ENCODE data around the gene ACE. TPM values are rescaled to one million over a fixed set of nuclear protein-coding genes. Genes with fewer than 3 reads are reported as not detected.

Gene ACE
- total RNA-seq, 4 donors from 2014 or later = 4.8 to 10.4 (median 8.2) TPM

DNA sequence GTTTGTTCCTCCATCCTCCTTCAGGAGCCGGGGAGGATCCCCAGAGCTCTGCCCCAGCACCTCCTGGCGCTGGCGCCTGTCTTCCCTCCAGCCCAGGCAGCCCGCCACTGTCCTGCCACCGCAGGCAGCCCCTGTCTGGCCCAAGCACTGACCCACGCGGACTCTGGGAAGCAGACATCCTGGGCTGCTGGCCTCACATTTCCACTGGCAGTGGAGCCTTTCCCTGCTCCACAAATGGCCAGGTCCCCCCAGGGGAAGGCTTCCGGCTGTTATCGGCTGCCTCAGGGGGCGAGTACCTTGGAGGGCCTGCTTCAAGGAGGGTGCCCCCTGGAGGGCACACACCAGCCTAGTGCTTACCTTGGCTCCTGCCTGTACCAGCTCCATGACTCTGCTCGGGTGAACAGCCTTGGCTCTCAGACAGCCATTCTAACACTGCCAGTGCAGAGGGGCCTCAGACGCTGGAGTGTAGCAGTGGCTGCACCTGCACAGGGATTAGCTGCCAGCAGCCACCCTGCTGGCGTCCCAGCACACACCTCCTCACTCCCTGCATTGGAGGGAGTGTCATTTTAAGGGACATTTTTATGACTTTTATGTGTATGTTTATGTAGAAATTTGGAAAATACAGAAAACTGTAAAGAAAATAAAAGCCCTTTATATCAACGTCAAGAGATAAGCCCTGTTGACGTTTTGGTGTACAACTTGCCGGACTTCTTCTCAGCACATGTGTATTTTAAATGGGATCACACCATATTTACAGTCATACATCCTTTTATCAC, 21.0 kb downstream of the ACE start:
- TF ChIP-seq POLR2AphosphoS5 (IDR thresholded peaks at IDR 0.05) (no peak), EP300 (IDR thresholded peaks at IDR 0.05) (no peak), POLR2A (IDR thresholded peaks at IDR 0.05) (no peak)
- TF ChIP-seq, protein P1, sequence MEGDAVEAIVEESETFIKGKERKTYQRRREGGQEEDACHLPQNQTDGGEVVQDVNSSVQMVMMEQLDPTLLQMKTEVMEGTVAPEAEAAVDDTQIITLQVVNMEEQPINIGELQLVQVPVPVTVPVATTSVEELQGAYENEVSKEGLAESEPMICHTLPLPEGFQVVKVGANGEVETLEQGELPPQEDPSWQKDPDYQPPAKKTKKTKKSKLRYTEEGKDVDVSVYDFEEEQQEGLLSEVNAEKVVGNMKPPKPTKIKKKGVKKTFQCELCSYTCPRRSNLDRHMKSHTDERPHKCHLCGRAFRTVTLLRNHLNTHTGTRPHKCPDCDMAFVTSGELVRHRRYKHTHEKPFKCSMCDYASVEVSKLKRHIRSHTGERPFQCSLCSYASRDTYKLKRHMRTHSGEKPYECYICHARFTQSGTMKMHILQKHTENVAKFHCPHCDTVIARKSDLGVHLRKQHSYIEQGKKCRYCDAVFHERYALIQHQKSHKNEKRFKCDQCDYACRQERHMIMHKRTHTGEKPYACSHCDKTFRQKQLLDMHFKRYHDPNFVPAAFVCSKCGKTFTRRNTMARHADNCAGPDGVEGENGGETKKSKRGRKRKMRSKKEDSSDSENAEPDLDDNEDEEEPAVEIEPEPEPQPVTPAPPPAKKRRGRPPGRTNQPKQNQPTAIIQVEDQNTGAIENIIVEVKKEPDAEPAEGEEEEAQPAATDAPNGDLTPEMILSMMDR (IDR thresholded peaks at IDR 0.05) = no peak
- no peak overlapping the region for H3K27ac ChIP-seq
- no peaks in the 10 kb centered on the region for H3K36me3 ChIP-seq
- 61 to 70% methylated on average over 4 of the region's 16 CpGs for WGBS, 2 donors (ENCODE audit: low coverage in 1 of 2)
- peaks cover 29% of the 10 kb centered on the region for H3K27me3 ChIP-seq
- no peaks in the 10 kb centered on the region for H3K4me1 ChIP-seq
- ATAC-seq = no peak
- H3K9me3 ChIP-seq = no peaks in the 10 kb centered on the region
- H3K4me3 ChIP-seq = no peak overlapping the region

DNA sequence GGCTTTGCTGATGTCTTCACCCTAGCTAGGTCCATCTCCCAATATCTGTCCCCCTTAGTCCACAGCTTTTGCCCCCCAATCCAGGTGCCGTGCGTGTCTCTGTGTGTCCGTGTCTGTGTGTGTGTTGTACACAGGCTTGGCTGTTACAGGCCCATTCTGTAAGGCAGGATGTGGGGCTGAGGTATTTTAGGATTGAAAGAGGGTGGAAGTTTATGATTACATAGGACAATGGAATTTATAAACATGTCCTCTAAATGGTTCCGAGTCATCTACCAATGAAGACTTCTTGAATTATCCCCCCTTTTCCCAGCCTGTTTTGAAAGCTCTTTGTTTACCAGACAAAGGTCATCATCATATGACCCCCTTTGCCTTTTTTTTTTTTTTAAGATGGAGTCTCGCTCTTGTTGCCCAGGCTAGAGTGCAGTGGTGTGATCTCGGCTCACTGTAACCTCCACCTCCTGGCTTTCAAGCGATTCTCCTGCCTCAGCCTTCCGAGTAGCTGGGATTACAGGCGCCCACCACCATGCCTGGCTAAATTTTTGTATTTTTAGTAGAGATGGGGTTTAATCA, 21.9 kb downstream of the ACE start:
- WGBS, 2 donors (ENCODE audit: low coverage in 1 of 2) = 0 to 69% methylated on average over 1 to 7 of the region's 9 CpGs
- Histone ChIP-seq H3K4me1 (no peaks in the 10 kb centered on the region), H3K4me3 (no peak overlapping the region), H3K27ac (no peak overlapping the region), H3K9me3 (no peaks in the 10 kb centered on the region), H3K36me3 (no peaks in the 10 kb centered on the region), H3K27me3 (peaks cover 30% of the 10 kb centered on the region)
- TF ChIP-seq, protein P1 (IDR thresholded peaks at IDR 0.05) = no peak
- no peak for TF ChIP-seq POLR2A (IDR thresholded peaks at IDR 0.05)
- TF ChIP-seq POLR2AphosphoS5 (IDR thresholded peaks at IDR 0.05) = no peak
- TF ChIP-seq EP300 (IDR thresholded peaks at IDR 0.05) = no peak
- ATAC-seq = no peak

DNA sequence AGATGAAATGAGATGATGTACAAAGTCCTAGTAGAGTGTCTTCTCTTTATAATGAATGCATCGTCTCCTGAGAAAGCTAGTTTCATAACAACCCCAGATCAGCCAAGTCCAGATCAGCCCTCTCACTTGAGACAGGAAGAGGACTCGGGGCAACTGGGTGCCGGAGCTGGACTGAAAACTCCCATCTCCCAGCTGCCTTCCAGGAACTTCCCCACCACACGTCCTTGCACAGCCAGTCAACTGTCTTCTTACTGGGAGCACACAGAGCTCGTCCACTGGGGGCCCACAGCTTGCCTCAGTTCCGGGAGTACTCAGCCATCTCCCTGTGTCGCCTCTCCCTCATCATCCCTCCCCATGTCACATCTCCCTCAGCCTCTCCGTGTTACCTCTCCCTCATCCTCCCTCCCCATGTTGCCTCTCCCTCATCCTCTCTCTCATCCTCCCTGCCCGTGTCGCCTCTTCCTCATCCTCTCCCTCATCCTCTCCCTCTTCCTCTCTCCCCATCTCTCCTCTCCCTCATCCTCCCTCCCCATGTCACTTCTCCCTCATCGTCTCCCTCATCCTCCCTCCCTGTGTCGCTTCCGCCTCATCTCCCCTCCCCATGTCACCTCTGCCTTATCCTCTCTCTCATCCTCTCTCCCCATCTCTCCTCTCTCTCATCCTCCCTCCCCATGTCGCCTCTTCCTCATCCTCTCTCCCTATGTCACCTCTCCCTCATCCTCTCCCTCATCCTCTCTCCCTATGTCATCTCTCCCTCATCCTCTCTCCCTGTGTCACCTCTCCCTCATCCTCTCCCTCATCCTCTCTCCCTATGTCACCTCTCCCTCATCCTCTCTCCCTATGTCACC, 23.9 kb downstream of the ACE start:
- H3K4me3 ChIP-seq = no peak overlapping the region
- ATAC-seq = no peak
- no peaks in the 10 kb centered on the region for H3K36me3 ChIP-seq
- H3K27me3 ChIP-seq = peaks cover 50% of the 10 kb centered on the region
- no peaks in the 10 kb centered on the region for H3K4me1 ChIP-seq
- WGBS, 2 donors (ENCODE audit: low coverage in 1 of 2) = 40 to 47% methylated on average over 12 of the region's 14 CpGs
- no peaks in the 10 kb centered on the region for H3K9me3 ChIP-seq
- no peak overlapping the region for H3K27ac ChIP-seq
- TF ChIP-seq POLR2AphosphoS5 (IDR thresholded peaks at IDR 0.05) (no peak), EP300 (IDR thresholded peaks at IDR 0.05) (no peak), POLR2A (IDR thresholded peaks at IDR 0.05) (no peak)
- TF ChIP-seq, protein P1 (IDR thresholded peaks at IDR 0.05) = no peak

DNA sequence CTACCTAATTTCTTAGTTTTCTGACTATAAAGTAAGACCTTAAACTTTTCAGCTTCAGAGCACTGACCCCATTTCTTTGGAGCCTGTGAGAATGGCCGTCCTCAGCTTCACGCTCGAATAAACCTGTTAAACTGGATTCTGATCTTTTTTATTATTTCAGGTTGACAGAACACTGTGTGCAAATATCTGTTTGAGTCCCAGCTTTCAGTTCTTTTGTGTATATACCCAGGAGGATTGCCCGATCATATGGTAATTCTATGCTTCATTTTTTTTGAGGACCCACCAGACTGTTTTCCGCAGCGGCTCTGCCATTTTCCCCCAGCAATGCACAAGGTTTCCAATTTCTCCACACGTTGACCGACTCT, 26.5 kb downstream of the ACE start:
- Histone ChIP-seq H3K4me1 (no peaks in the 10 kb centered on the region), H3K9me3 (no peaks in the 10 kb centered on the region), H3K36me3 (no peaks in the 10 kb centered on the region), H3K4me3 (no peak overlapping the region), H3K27me3 (peaks cover 76% of the 10 kb centered on the region), H3K27ac (no peak overlapping the region)
- TF ChIP-seq EP300 (IDR thresholded peaks at IDR 0.05) = no peak
- TF ChIP-seq, protein P1 (IDR thresholded peaks at IDR 0.05) = no peak
- TF ChIP-seq POLR2AphosphoS5 (IDR thresholded peaks at IDR 0.05) = no peak
- no peak for TF ChIP-seq POLR2A (IDR thresholded peaks at IDR 0.05)
- 63 to 76% methylated on average over 8 of the region's 8 CpGs for WGBS, 2 donors (ENCODE audit: low coverage in 1 of 2)
- ATAC-seq = no peak

Measured in gastroesophageal sphincter (tissue), 4 donors.